Activated CD4-positive, alpha-beta memory T cell treated with anti-CD3 and anti-CD28 coated beads for 36 hours (primary cell): Measurements from ENCODE around the gene TCF25. TPM values are rescaled to one million over a fixed set of nuclear protein-coding genes. Genes with fewer than 3 reads are reported as not detected.

Experiments
- CTCF ChIA-PET: fragments of 350-600 bp; sonication (Branson Sonifier 250); formaldehyde crosslinking; loops from one replicate; lab custom pipeline; 2021; ENCODE audit warnings: antibody characterized with exemption, inconsistent platforms; lab: Charles Lee
- POLR2A ChIA-PET: fragments of 350-600 bp; sonication (Branson Sonifier 250); formaldehyde crosslinking; loops from one replicate; lab custom pipeline; 2021; ENCODE audit warnings: antibody characterized with exemption; lab: Charles Lee
- DNase-seq: peaks from one replicate; pipeline ENCODE4 v3.0.0-alpha.2; 2020
- H3K27ac Mint-ChIP-seq: one replicate; pipeline ENCODE4 v1.8.0; 2021; ENCODE audit warnings: mixed read lengths
- H3K27me3 Mint-ChIP-seq: one replicate; pipeline ENCODE4 v1.8.0; 2021; ENCODE audit warnings: mixed read lengths
- H3K36me3 Mint-ChIP-seq: one replicate; pipeline ENCODE4 v1.8.0; 2021; ENCODE audit warnings: mixed read lengths
- H3K4me1 Mint-ChIP-seq: one replicate; pipeline ENCODE4 v1.8.0; 2021; ENCODE audit warnings: low read depth, mixed read lengths
- H3K4me3 Mint-ChIP-seq: one replicate; pipeline ENCODE4 v1.8.0; 2021; ENCODE audit warnings: mild to moderate bottlenecking, mixed read lengths
- H3K9me3 Mint-ChIP-seq: one replicate; pipeline ENCODE4 v1.8.0; 2021; ENCODE audit warnings: mixed read lengths
- intact Hi-C: fragments of 100-400 bp; cut with micrococcal nuclease; formaldehyde crosslinking; loops from one replicate; pipeline ENCODE4 v1.15.1; 2023
- total RNA-seq, 2 experiments: library from RNA; stranded (reverse); gene quantifications; one replicate each; pipeline ENCODE4 v1.2.3, GENCODE V29; 2021

TCF25 gene
- total RNA-seq, 2 experiments from 2014 or later = 139 to 147 TPM

DNA sequence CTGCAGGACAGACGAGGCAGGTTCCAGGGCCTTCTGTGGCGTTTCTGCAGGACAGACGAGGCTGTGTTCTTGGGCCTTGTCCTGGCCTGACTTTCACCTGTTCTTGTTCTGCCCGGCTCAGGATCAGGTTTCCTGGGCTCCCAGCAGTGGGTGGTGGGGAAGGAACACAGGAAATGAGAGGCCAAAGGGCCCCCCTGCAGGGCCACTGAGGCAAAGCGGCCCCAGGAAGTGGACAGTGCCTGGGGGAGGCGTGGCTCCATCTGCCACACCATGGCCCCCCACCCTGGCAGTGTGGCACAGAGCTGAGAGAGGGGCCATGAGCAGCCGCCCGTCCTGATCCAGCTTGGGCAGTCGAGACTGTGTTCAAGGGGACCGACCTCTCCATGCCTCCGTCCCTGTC, 24.4 kb upstream of the TCF25 start:
- H3K9me3 Mint-ChIP-seq = no peaks in the 10 kb centered on the region
- DNase-seq = no peak
- H3K36me3 Mint-ChIP-seq = no peaks in the 10 kb centered on the region
- intact Hi-C loops = no loop called here
- CTCF ChIA-PET = no interaction called here
- H3K4me3 Mint-ChIP-seq = no peak overlapping the region
- no peak overlapping the region for H3K27ac Mint-ChIP-seq
- H3K27me3 Mint-ChIP-seq = no peaks in the 10 kb centered on the region
- POLR2A ChIA-PET = no interaction called here
- H3K4me1 Mint-ChIP-seq = peaks cover 10% of the 10 kb centered on the region

DNA sequence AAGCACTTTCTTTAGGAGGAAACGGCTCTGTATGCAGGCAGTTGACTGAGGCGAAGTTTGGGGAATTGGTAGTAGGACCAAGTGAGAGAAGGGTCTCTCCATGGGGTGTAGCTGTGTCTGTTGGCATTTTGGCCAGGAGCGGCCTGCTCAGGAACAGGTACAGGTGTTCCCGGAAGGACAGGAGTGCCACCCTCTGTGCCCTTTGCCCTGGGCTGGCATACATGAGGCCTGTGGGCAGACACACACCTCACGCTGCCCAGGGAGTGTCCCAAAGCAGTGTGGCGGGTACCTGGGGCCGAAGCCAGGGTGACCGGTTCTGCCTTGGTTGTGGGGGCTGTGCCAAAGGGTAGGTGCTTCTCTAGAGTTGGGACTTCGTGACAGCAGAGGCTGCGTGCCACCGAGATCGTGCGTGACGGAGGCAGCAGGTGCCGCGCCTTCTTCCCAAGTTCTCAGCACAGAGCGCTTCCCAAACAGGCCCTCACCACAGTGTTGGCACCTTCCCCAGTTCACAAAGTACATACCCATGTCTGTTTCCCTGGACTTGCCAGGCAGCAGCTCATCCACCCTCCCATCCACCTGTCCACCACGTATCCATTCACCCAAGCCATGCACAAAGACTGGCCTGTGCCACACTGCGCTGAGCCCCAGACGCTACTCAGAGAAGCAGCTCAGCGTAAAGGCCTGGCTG, 19.9 kb upstream of the TCF25 start:
- Mint-ChIP-seq H3K9me3 (no peaks in the 10 kb centered on the region), H3K27ac (no peak overlapping the region), H3K4me3 (no peak overlapping the region), H3K4me1 (no peaks in the 10 kb centered on the region), H3K27me3 (no peaks in the 10 kb centered on the region), H3K36me3 (no peaks in the 10 kb centered on the region)
- CTCF ChIA-PET = interaction anchor here (1.0 kb wide), 1 partner anchor 153 kb away, joined by 3 read pairs; no protein-coding TSS in a partner anchor
- no peak for DNase-seq
- intact Hi-C loops = no loop called here
- POLR2A ChIA-PET = no interaction called here

DNA sequence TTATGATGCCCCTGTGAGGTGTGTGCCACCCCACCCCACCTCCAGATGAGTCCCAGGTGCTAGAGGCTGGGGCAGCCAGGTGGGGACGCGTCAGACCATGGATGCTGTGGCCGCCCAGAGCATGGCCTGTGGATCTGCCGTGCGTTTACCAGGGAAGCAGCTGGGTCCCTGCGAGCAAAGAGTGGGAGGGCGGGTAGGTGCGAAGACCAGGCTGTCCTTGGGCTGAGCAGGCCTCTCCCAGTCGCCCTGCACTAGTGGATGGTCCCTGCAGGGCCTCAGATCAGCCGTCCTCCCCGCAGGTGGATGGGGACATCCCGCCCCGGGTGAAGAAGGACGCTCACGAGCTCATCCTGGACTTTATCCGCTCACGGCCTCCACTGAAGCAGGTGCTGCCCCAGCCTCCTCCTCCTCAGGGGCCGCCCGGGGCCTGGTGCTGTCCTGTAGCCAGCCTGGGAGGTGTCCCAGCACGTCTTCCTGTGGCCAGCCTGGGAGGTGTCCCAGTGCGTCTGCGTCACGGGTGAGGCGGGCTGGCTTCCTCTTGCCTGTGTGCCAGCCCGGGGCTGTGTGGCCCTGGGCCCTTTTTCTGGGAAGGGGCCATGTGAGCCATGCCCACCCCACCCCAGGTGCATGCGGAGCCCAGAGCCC, 18.0 kb upstream of the TCF25 start:
- ChIA-PET POLR2A (no interaction called here), CTCF (no interaction called here)
- Mint-ChIP-seq H3K9me3 (no peaks in the 10 kb centered on the region), H3K27ac (no peak overlapping the region), H3K4me1 (no peaks in the 10 kb centered on the region), H3K36me3 (no peaks in the 10 kb centered on the region), H3K27me3 (no peaks in the 10 kb centered on the region), H3K4me3 (no peak overlapping the region)
- DNase-seq = no peak
- intact Hi-C loops = no loop called here

DNA sequence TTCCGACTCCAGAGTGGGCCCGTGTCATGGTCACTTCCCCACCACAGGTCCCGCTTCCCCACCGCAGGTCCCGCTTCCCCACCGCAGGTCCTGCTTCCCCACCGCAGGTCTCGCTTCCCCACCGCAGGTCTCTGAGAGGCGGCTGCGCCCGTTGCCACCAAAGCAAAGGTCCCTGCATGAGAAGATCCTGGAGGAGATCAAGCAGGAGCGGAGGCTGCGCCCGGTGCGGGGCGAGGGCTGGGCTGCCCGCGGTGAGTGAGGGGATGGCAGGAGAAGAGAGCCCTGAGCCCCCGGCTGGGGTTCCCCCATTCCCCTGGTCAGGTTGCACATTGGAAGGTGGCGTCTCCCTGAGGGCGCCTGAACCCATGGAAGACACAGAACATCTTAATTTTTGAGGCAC, 17.4 kb upstream of the TCF25 start:
- intact Hi-C loops = no loop called here
- no peak for DNase-seq
- Mint-ChIP-seq H3K36me3 (no peaks in the 10 kb centered on the region), H3K27ac (no peak overlapping the region), H3K4me3 (no peak overlapping the region), H3K27me3 (no peaks in the 10 kb centered on the region), H3K9me3 (no peaks in the 10 kb centered on the region), H3K4me1 (peaks cover 1% of the 10 kb centered on the region)
- ChIA-PET CTCF (no interaction called here), POLR2A (no interaction called here)

DNA sequence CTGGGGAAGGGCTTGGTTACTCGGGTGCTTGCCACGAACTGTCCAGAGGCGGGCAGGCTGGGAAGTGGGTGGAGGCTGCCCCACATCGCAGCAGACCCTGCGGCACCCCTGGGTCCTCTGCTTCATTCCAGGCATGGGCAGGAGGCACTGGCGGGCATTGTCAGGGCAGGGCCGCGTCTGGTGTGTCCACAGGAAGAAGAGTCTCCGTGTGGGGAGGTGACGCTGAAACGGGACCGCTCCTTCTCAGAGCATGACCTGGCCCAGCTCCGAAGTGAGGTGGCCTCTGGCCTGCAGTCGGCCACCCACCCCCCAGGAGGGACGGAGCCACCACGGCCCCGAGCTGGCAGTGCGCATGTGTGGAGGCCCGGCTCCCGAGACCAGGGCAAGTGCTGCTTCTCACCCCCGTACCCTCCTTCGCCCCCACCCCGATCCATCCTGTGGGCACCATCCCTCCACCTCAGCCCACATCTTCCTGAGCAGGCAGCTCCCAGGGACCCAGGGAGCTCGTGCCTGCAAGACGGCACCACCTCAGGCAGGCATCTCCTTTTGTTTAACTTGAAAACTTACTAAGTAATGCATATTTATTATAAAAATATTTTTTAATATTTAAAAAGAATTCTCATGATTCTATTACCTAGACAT, 14.3 kb upstream of the TCF25 start:
- Mint-ChIP-seq H3K4me1 (peaks cover 18% of the 10 kb centered on the region), H3K4me3 (no peak overlapping the region), H3K36me3 (no peaks in the 10 kb centered on the region), H3K27me3 (no peaks in the 10 kb centered on the region), H3K27ac (no peak overlapping the region), H3K9me3 (no peaks in the 10 kb centered on the region)
- intact Hi-C loops = no loop called here
- ChIA-PET CTCF (interaction anchor here (0.6 to 5.9 kb wide), 12 partner anchors 14 to 173 kb away, joined by 3 to 81 read pairs (median 14); partner anchors contain the start of genes CDK10, SPATA2L and TCF25), POLR2A (no interaction called here)
- DNase-seq = no peak

DNA sequence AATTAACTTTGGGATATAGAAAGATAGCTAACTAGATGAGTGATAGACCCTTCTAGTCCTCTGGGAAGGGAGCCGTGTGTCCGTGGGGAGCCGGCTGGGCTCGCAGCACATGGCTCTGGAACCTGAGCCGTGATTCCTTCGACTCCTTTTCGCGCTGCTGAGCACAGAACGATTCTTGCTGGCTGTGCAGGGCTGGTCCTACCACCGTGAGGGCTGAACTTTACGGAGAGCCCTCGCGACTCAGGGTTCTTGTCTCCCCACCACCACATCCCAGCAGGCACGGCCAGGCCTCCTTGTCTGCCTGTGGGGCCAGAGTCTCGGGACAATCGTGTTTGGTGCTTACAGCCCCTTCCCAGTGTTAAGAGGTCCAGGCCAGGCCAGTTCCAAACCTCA, 13.8 kb upstream of the TCF25 start:
- Mint-ChIP-seq H3K9me3 (no peaks in the 10 kb centered on the region), H3K4me3 (no peak overlapping the region), H3K4me1 (peaks cover 24% of the 10 kb centered on the region), H3K27ac (no peak overlapping the region), H3K27me3 (no peaks in the 10 kb centered on the region), H3K36me3 (no peaks in the 10 kb centered on the region)
- no peak for DNase-seq
- POLR2A ChIA-PET = interaction anchor here (1.8 kb wide), 1 partner anchor 154 kb away, joined by 5 read pairs; no protein-coding TSS in a partner anchor
- CTCF ChIA-PET = interaction anchor here (0.6 to 5.9 kb wide), 19 partner anchors 10 to 174 kb away, joined by 3 to 81 read pairs (median 11); partner anchors contain the start of genes CDK10, SPATA2L, SPIRE2 and TCF25
- intact Hi-C loops = loop anchor here (2.0 to 5.0 kb wide), 3 partner anchors 43 to 159 kb away; partner anchors contain the start of genes FANCA, SPATA2L, VPS9D1 and ZNF276

DNA sequence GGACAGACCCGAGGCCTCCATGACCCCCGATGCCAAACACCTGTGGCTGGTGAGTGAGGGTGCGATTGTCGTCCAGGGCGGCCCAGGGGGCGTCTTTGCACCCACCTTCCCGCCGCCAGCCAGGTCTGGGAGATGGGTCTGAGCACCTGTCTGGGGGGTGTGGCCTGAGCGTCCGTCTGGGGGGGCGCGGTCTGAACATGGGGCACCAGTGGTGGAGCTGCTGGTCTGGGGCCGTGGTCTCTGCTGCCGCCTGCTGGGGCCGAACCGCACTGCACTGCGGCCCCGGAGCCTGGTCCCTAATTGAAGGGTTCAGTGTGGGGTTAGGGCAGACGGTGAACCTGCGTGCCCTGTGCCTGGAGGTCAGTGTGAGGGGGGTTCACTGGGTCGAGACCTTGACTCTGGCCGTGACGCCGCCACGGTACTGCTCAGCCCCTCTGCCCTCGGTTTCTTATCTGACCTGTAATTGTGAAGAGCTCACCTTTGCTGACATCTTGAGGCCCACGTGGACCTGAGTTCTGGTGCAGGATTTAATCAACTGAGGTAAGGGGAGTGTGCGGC, 12.6 kb upstream of the TCF25 start:
- peak; percentile 83 for DNase-seq
- no peaks in the 10 kb centered on the region for H3K9me3 Mint-ChIP-seq
- peaks cover 25% of the 10 kb centered on the region for H3K4me1 Mint-ChIP-seq
- no peak overlapping the region for H3K4me3 Mint-ChIP-seq
- peak overlapping the region; percentile 47 for H3K27ac Mint-ChIP-seq
- intact Hi-C loops = loop anchor here (2.0 to 5.0 kb wide), 3 partner anchors 44 to 160 kb away; partner anchors contain the start of genes FANCA, SPATA2L, VPS9D1 and ZNF276
- ChIA-PET CTCF (interaction anchor here (0.6 to 5.9 kb wide), 36 partner anchors 9 to 548 kb away, joined by 3 to 81 read pairs (median 5); partner anchors contain the start of genes CDK10, SPATA2L, SPIRE2 and TCF25), POLR2A (interaction anchor here (0.5 to 2.0 kb wide), 3 partner anchors 12 to 155 kb away, joined by 3 to 7 read pairs (median 5); partner anchors contain the start of gene TCF25)
- no peaks in the 10 kb centered on the region for H3K27me3 Mint-ChIP-seq
- no peaks in the 10 kb centered on the region for H3K36me3 Mint-ChIP-seq

DNA sequence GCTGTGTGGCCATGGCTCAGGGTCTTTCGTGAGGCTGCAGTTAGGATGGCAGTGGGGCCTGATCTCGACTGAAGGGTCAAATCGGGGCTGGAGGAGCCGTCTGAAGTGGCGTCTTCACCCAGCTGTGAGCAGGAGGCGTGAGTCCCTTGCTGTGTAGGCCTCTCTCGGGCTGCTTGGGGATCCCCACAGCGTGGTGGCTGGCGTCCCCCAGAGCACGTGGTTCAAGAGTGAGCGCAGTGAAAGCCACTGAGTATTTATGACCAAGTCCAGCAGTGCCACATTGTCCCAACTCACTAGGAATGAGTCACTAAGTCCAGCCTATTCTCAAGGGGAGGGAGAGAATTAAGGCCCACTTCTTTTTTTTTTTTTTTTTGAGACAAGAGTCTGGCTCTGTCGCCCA, 11.7 kb upstream of the TCF25 start:
- Mint-ChIP-seq H3K36me3 (no peaks in the 10 kb centered on the region), H3K4me1 (peaks cover 25% of the 10 kb centered on the region), H3K9me3 (no peaks in the 10 kb centered on the region), H3K4me3 (no peak overlapping the region), H3K27ac (no peak overlapping the region), H3K27me3 (no peaks in the 10 kb centered on the region)
- intact Hi-C loops = loop anchor here (2.0 to 5.0 kb wide), 3 partner anchors 45 to 161 kb away; partner anchors contain the start of genes FANCA, SPATA2L, VPS9D1 and ZNF276
- DNase-seq = no peak
- ChIA-PET CTCF (interaction anchor here (0.8 to 5.9 kb wide), 28 partner anchors 11 to 247 kb away, joined by 3 to 81 read pairs (median 6); partner anchors contain the start of genes CDK10, SPATA2L, SPIRE2 and TCF25), POLR2A (interaction anchor here (1.8 to 2.0 kb wide), 2 partner anchors 11 to 156 kb away, joined by 5 to 7 read pairs; partner anchors contain the start of gene TCF25)

DNA sequence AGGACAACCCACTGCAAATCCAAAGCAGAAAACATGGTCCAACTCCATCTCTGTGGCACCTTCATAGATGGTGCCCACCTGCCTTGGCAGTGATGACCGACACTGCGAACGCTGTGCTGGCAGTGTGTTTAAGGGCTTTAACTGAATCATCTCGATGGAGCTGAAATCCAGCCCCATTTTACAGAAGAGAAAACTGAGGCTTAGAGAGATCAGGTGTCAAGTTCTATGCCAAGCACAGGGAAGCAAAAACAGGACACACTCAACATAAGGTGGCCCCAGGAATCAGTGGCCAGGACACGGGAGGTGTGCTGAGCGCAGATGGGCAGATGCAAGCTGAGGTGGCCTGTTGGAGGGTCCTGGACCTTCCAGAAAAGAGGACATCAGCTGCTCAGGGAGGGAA, 10.7 kb upstream of the TCF25 start:
- peaks cover 3% of the 10 kb centered on the region for H3K9me3 Mint-ChIP-seq
- H3K27ac Mint-ChIP-seq = no peak overlapping the region
- peaks cover 2% of the 10 kb centered on the region for H3K36me3 Mint-ChIP-seq
- peaks cover 25% of the 10 kb centered on the region for H3K4me1 Mint-ChIP-seq
- ChIA-PET POLR2A (interaction anchor here (2.4 kb wide), 1 partner anchor 10 kb away, joined by 21 read pairs; the partner anchor contains the start of gene TCF25), CTCF (interaction anchor here (1.1 to 5.9 kb wide), 5 partner anchors 10 to 163 kb away, joined by 3 to 81 read pairs (median 14); partner anchors contain the start of genes SPATA2L and TCF25)
- no peak for DNase-seq
- intact Hi-C loops = loop anchor here (5.0 kb wide), 1 partner anchor 140 kb away; the partner anchor contains the start of genes VPS9D1 and ZNF276
- peak overlapping the region; percentile 22 for H3K4me3 Mint-ChIP-seq
- H3K27me3 Mint-ChIP-seq = no peaks in the 10 kb centered on the region

DNA sequence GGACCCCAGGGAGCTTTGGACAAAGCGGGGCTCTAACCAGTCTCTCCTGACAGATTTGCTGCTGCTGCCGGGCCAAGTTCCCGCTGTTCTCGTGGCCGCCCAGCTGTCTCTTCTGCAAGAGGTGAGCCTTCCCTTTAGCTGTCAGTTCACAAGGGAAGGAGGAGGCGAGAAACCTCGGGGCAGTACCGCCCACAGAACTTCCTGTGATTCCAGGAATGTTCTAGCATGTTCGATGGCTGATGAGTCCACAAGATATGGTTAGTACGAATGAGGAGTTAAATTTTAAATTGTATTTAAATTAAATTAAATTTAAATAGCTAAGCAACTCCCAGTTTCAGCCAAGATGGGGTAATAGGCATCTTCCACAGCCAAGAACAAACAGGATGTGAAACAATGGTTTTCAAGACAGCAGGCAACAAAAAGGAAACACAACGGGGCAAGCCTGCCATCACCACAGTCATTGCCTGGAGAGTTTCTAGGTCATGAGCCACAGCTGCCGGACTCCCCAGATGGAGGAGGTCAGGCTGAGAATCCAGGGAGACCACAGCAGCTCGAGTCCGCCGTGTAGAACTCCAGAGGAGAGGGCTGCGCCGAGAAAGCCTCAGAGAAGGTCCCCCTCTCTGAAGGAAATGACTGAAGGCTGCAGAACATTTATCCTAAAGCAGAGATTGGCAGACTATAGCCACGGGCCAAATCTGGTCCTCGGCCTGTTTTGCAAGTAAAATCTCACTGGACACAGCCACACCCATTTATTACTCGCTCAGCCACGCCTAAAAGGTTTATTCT, 9.5 kb upstream of the TCF25 start:
- DNase-seq = peak; percentile 61
- Mint-ChIP-seq H3K27me3 (no peaks in the 10 kb centered on the region), H3K4me3 (peak overlapping the region; percentile 22), H3K4me1 (peaks cover 25% of the 10 kb centered on the region), H3K36me3 (peaks cover 7% of the 10 kb centered on the region), H3K9me3 (peaks cover 9% of the 10 kb centered on the region), H3K27ac (peak overlapping the region; percentile 82)
- CTCF ChIA-PET = interaction anchor here (0.7 to 5.9 kb wide), 9 partner anchors 9 to 164 kb away, joined by 3 to 81 read pairs (median 4); partner anchors contain the start of genes SPATA2L and TCF25
- POLR2A ChIA-PET = interaction anchor here (2.4 kb wide), 1 partner anchor 9 kb away, joined by 21 read pairs; the partner anchor contains the start of gene TCF25
- intact Hi-C loops = loop anchor here (1.0 to 5.0 kb wide), 2 partner anchors 10 to 142 kb away; partner anchors contain the start of genes VPS9D1 and ZNF276
